Measurements from ENCODE around the gene CERS4. TPM values are rescaled to one million over a fixed set of nuclear protein-coding genes. Genes with fewer than 3 reads are reported as not detected.

CERS4 gene
- total and polyA plus RNA-seq, 2 of the 8 experiments (the other 6 are each of a cell fraction or from before 2014, with no cell fraction given) = 88.2 to 179 TPM

- no peak overlapping the region for H3K23ac ChIP-seq (ENCODE audit: insufficient read length)
- no peak overlapping the region for H4K5ac ChIP-seq (ENCODE audit: insufficient read length, low read depth, low read length)
- H3K27me3 ChIP-seq (replicated peaks in 1 of 4; ENCODE audit: control insufficient read depth in 3 of 4, extremely low read depth in 1 of 4, insufficient read depth in 3 of 4, low read length in 3 of 4) = no peaks in the 10 kb centered on the region
- peak; percentile 95 for FAIRE-seq
- H3K4ac ChIP-seq (replicated peaks; ENCODE audit: insufficient read length, low read depth, low read length) = no peak overlapping the region
- H4K8ac ChIP-seq (ENCODE audit: extremely low read depth, insufficient read depth, low read length) = peak overlapping the region; percentile 71; the same call in 1 of the 2 replicates
- H3K56ac ChIP-seq (replicated peaks; ENCODE audit: insufficient read length, low read depth, low read length) = no peak overlapping the region
- no peak overlapping the region for H3K27ac ChIP-seq (ENCODE audit: low read depth, low read length)
- peaks cover 5 to 16% of the 10 kb centered on the region in 2 experiments for H4K20me1 ChIP-seq (replicated peaks in 1 of 2; ENCODE audit: control insufficient read depth in 1 of 2, insufficient read depth in 2 of 2, low read length in 2 of 2)
- no peak overlapping the region for H2BK20ac ChIP-seq (ENCODE audit: low read length)
- WGBS, 2 experiments (ENCODE audit: extremely low coverage in 1 of 2, insufficient coverage in 1 of 2, insufficient read length in 1 of 2, insufficient replicate concordance in 2 of 2, low coverage in 1 of 2, low lambda C conversion rate in 2 of 2, missing lambda C conversion rate in 1 of 2) = 37% methylated on average over 13 of the region's 13 CpGs; no CpG with 5 or more reads in 1 of the 2 experiments
- H3K23me2 ChIP-seq (ENCODE audit: low read depth, low read length) = peaks cover 11% of the 10 kb centered on the region
- H2AFZ ChIP-seq (ENCODE audit: low read length) = no peak overlapping the region
- no peak overlapping the region for H3K18ac ChIP-seq (ENCODE audit: extremely low read depth, low read length)
- H3K14ac ChIP-seq (ENCODE audit: insufficient read length) = no peak overlapping the region
- peak; percentile 66 to 98 for DNase-seq (ENCODE audit: low read depth in 1 of 2, low spot score in 2 of 2)
- no peaks in the 10 kb centered on the region for H3K9me3 ChIP-seq (ENCODE audit: insufficient read depth in 2 of 2, low read depth in 1 of 2, low read length in 1 of 2)
- peaks cover 8 to 29% (median 21%) of the 10 kb centered on the region in 4 experiments; a peak in 7 of 8 replicates for H3K36me3 ChIP-seq (ENCODE audit: control insufficient read depth in 2 of 4, insufficient read depth in 4 of 4, low read length in 3 of 4)
- no peak overlapping the region for H3K4me2 ChIP-seq (ENCODE audit: insufficient read depth in 1 of 2, low read depth in 2 of 2, low read length in 2 of 2)
- H2BK5ac ChIP-seq (ENCODE audit: low read depth, low read length) = no peak overlapping the region
- no peak overlapping the region for H3K9ac ChIP-seq (replicated peaks in 1 of 4; ENCODE audit: extremely low read depth in 1 of 4, low read depth in 3 of 4, low read length in 3 of 4)
- no peak overlapping the region for H2BK15ac ChIP-seq (ENCODE audit: low read length)
- POLR2A ChIA-PET (ENCODE audit: partially characterized antibody) = interaction anchor here (0.7 to 2.4 kb wide), 5 partner anchors 10 to 103 kb away, joined by 3 to 9 read pairs (median 5); no protein-coding TSS in a partner anchor
- CTCF ChIA-PET (ENCODE audit: partially characterized antibody) = interaction anchor here (0.6 to 3.6 kb wide), 25 partner anchors 10 to 305 kb away, joined by 3 to 25 read pairs (median 4); no protein-coding TSS in a partner anchor
- no peak overlapping the region for H2BK12ac ChIP-seq (ENCODE audit: low read depth, low read length)
- peaks cover 0 to 2% (median 0%) of the 10 kb centered on the region in 4 experiments; a peak in 1 of 7 replicates for H3K4me1 ChIP-seq (replicated peaks in 1 of 4; ENCODE audit: control insufficient read depth in 3 of 4, insufficient read depth in 4 of 4, low read length in 3 of 4)
- no peaks in the 10 kb centered on the region; the same call in 1 of the 2 replicates for H3K79me1 ChIP-seq (ENCODE audit: low read depth, low read length)
- peaks cover 0 to 3% of the 10 kb centered on the region in 2 experiments; a peak in 1 of 4 replicates for H3K79me2 ChIP-seq (ENCODE audit: control insufficient read depth in 1 of 2, insufficient read depth in 2 of 2, low read length in 2 of 2)
- no peak overlapping the region for H2BK120ac ChIP-seq (replicated peaks; ENCODE audit: low read depth, low read length)
- no peak overlapping the region for H2AK5ac ChIP-seq (ENCODE audit: low read depth, low read length)
- H4K91ac ChIP-seq (replicated peaks; ENCODE audit: insufficient read length, low read length) = no peak overlapping the region
- H3K4me3 ChIP-seq (ENCODE audit: extremely low read depth in 1 of 4, insufficient read depth in 2 of 4, low read depth in 3 of 4, low read length in 4 of 4) = no peak overlapping the region
- TF ChIP-seq HDAC2 (IDR thresholded peaks at IDR 0.05; ENCODE audit: borderline replicate concordance in 1 of 2, low read depth in 2 of 2, low read length in 2 of 2) (no peak), CHD2 (IDR thresholded peaks at IDR 0.05; ENCODE audit: low read length) (peak; percentile 49; the same call in 1 of the 2 replicates), GABPA (IDR thresholded peaks at IDR 0.05; ENCODE audit: borderline replicate concordance, insufficient read depth, low read length) (peak; percentile 30; the same call in 1 of the 2 replicates)
Measured at GRCh38 chr19:8252922-8253589, 43.9 kb downstream of the CERS4 start.
